ENCODE data around the gene HERC2.

The HERC2 gene

DNA sequence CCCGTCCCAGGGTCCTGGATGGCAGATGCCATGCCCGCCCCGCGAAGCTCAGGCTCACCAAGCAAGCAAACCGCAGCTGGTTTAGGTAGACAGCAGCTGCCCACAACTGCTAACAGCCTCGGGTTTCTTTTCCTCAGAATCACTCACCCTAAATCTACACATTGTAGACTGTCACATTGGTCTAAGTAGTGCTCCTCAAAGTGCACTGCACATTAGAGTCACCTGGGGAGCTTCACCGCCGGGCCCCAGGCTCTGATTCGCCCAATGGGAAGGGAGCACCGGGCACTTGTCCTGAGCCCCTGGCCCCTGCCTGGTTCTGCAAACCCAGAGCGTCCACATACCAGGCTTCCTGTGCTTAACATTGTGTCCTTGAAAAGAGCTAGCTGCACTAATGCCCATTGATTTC, 223.6 kb downstream of the HERC2 start:
- no peak for DNase-seq (ENCODE audit: low read depth in 4 of 4, low spot score in 1 of 4)

DNA sequence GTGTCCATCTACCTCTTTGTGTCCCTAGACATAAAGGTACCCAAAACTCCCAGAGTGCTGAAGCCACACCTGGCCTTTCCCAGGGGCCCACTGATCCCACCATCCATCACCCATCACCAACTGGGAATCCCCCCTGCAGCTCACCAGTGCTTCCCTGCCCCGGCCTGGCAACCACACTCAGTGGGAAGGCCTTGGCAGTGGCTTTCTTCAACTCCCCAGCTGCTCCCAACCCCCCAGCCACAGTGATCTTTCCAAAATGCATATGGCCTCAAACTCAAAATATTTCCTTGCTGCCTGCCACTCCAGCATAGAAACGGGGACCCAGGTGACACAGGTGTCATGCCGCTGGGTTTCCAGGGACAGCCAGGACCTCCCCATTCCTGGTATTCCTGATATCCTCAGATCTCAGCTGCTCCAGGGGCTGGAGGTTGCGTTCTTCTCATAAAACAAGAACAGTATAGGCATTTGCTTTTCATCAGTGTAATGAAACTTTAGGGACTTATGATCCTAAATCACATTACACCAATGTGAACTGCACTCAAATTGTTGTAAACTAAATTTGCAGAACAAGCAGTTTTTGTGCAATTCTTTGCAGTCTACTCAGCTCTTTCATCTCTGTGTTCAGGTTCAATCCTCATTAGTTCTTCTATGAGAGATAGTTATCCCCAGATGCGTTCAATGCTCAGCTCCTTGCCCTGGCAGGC, 224.2 kb downstream of the HERC2 start:
- DNase-seq (ENCODE audit: low read depth in 4 of 4, low spot score in 1 of 4): no peak

- DNase-seq (ENCODE audit: low read depth in 4 of 4, low spot score in 1 of 4): no peak
Observed at GRCh38 chr15:28096670-28097431, 225.1 kb downstream of the HERC2 start.

DNA sequence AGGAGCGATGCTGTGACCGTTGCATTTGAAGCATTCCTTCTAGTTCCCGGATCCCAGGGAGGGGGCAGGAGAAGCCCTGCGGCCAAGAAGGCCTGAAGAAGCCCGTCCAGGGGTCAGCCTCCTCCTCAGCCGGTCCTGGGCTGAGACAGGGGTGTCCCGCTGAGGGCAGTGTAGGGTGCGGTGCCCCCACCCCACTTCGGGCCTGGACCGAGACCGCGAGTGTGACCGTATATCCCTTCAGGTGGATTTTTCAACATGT, 225.6 kb downstream of the HERC2 start:
- no peak for DNase-seq (ENCODE audit: low read depth in 4 of 4, low spot score in 1 of 4)

DNA sequence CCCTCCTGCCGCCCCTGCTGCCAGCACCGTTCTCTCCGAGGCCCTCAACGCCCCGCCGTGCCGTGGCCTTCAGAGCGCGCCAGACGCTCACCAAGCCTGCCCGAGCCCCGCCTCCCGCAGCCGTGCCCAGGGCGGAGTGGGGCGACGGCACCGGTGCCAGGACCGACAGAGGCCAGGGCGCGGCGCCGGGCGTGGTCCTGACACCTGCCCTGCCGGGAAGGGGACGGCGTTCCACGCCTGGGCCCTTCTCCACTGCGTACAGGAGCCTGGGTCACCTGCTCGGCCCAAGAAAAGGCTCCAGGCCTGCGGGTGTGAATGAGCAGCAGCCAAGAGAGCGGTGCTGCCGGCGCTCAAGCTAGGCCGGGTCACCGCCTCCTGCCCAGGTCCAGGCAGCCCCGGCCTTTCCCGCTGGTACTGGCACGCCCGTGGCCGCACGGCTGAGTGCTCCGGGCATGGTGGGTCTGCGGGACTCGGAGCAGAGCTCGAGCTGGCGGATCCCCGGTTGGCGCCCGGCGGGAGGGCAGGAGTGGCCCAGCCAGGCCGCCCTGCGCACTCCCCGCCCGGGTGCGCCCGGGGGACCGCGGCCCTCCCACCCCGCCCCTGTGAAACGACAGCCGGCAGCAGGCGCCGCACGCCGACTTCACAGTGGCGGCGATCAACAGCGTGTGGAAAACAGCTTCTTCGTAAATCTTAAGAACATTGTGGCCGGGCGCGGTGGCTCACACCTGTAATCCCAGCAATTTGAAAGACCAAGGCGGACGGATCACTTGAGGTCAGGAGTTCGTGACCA, 227.1 kb downstream of the HERC2 start:
- no peak for DNase-seq (ENCODE audit: low read depth in 4 of 4, low spot score in 1 of 4)

DNA sequence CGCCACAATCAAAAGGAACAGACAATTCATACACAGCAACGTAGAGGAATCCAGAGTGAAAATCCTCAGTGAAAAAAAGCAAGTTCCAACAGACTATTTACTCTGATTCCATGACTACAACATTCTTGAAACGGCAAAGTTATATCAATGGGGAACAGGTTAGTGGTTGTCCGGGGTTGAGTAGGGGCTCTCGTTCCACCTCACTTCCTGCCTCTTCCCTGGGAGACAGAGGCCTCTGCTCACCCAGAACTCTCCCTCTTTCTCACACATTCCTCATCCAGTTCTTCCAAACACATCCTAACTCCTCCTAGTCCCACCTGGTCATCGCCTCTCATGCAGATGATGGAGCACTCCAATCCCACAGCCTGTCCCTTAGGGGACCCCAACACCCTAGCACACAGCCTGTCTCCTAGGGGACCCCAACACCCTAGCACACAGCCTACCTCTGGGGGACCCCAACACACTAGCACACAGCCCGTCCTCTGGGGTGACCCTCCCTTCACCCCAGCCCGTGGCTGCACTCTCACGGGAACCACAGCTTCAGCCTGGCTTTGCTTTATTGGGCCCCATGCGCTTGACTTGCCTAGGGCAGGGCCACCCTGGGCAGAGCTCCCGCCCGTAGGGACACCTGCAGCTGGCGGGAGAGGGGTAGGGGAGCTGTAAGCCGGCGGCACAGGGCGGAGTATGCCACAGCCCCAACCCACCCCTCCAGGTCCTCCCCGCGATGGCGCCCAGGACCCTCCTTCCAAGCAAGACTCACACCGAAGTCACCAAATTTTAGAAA, 228.0 kb downstream of the HERC2 start:
- no peak for DNase-seq (ENCODE audit: low read depth in 4 of 4, low spot score in 1 of 4)

DNA sequence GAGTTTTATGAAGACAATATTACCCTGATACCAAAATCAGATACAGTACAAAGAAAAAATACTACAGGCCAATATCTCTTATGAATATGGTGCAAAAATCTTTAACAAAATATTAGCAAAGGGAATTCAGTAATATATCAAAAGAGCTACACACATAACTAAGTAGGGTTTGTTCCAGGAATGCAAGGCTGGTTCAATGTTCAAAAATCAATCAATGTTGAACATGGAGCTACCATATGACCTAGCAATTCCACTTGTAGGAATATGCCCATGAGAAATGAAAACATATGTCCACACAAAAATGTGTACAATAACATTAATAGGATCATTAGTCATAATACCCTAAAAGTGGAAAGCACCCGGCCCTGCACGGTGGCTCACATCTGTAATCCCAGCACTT, 230.7 kb downstream of the HERC2 start:
- no peak for DNase-seq (ENCODE audit: low read depth in 4 of 4, low spot score in 1 of 4)

DNA sequence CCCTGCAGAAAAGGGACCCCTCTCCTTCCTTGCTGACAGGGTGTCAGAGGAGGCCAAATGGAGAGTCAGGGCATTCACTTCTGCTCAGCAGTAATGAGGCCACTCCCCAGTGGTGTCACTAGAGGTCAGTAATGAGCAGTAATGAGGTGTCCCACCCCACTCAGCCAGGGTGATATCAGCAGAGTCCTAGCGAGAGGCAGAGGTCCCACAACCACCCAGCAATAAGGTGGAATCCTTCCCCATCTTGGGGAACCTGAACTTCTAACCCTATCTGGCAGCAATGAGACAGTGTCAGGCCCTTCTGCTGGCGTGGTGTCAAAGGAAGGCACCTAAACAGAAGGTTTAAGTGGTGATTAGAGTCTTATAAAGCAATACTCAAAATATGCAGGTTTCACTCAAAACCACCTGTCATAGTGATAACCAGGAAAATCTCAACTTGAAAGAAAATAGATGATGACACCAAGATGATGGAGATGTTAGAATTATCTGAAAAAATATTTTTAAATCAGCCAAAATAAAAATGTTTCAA, 235.7 kb downstream of the HERC2 start:
- no peak for DNase-seq (ENCODE audit: low read depth in 4 of 4, low spot score in 1 of 4)

DNA sequence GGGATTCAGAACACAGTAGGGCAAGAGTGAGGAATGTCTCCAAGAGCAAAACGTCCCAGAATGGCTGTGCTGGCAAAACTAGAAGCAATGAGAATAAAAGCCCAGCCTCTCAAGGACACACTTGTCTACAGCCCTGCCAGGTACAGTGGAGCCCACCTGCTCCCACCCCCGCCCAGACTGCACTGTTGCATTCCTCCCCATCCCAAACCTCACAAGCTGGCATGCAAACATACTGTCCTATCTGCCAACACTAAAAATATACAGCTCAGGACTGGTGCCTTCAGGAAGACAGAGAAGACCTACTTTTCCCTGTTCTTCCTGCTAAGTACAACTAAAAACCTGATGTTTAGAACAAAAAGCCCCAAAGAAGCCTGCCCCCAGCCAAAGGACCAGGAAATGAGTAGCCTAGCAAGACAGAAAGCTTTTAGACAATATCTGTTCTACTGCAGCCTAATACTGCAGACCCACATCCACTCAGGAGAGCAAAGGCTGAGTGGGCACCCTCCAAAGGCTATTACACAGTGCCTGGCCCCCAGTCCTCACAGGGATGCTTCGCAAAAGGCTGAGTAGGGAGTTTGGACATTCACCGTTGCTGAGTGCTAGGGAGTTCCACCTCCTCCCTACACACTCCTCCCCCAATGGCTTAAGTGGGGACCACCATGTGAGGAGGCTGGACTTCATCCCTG, 236.3 kb downstream of the HERC2 start:
- DNase-seq (ENCODE audit: low read depth in 4 of 4, low spot score in 1 of 4): no peak

GRCh38 chr15:28084547-28084946, 237.4 kb downstream of the HERC2 start:
- DNase-seq (ENCODE audit: low read depth in 4 of 4, low spot score in 1 of 4): no peak

DNA sequence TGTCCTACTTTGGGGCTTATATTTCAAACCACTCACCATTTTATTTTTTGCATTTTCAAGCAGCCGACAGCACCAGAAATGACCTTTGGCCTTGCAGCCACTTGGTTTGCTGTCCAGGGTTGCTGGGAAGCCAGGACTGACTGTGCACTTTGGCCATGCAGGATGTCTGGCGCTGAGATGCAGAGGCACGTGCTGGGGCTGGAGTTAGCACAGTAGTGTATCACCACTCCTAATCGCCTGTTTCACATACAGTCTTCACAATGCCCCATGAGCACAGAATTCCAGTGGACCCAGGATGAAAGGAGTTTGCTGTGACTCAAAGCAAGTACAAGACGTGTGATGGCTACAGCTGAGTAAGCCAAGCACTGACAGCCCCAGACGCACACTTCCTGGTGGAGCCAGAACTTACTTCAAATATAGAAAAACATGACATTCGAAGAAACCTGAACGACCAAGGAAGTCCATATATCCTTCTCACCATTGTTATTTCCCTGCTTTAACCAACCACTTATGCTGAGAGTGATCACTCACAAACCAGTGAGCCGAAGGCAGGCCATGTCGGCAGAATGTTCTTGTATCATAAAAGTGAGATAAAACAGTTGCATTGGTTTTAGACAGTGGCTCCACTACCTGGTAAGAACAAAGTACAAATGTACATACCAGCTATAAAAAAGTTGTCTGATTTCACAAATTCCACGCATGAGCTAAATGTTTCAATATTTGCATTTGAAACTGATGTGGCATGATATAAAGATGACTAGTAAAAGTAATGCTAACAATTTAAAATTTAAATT, 238.9 kb downstream of the HERC2 start:
- DNase-seq (ENCODE audit: low read depth in 4 of 4, low spot score in 1 of 4): no peak

GRCh38 chr15:28081594-28081993, 240.4 kb downstream of the HERC2 start:
- DNase-seq (ENCODE audit: low read depth in 4 of 4, low spot score in 1 of 4): no peak

DNA sequence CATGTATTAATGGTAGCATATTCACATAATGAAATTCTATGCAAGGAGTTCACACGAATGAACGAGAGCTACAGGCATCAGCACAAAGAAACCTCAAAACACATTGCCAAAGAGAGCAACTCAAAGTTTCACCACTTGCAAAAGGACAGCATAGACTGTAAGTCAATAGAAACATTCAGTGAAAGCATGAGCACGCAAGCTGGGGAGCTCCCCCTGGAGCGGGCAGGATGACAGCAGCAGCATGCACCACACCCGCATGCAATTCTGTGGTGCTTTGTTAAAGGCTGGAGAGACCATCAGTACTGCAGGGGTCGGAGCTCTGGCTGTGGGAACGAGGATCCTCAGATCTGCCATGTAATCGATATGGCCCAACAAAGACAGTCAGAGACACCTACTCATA, 241.6 kb downstream of the HERC2 start:
- DNase-seq (ENCODE audit: low read depth in 4 of 4, low spot score in 1 of 4): no peak

DNA sequence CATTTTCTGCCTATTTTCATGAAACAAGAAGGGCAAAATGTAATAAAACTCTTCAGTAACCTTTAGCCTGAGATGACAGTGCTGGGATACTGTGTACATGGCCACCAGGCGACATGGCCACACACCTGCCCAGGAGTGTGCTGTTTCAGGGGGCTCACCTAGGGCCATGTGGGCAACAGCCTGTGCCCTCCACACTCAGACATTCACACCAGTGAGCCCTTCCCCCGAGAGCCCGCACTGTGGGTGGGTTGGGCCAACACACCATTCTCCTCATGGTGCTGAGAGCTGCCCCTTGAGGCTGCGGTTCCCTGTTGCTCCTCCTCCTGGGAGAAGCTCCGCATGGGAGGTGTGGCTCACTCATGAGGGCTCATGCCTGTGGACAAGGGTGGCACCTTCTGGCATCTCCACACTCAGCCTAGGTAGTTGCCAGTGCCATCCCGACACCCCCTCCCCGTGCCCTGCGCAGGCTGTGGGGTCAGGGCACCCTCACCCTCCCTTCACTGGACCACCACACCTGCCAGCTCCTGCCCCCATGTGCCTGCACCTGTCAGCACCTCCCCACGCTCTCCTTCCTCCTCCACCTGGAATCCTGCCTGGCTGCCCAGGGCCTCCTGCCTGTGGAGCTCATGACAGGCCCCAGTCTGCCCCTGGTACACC, 242.5 kb downstream of the HERC2 start:
- no peak for DNase-seq (ENCODE audit: low read depth in 4 of 4, low spot score in 1 of 4)

DNA sequence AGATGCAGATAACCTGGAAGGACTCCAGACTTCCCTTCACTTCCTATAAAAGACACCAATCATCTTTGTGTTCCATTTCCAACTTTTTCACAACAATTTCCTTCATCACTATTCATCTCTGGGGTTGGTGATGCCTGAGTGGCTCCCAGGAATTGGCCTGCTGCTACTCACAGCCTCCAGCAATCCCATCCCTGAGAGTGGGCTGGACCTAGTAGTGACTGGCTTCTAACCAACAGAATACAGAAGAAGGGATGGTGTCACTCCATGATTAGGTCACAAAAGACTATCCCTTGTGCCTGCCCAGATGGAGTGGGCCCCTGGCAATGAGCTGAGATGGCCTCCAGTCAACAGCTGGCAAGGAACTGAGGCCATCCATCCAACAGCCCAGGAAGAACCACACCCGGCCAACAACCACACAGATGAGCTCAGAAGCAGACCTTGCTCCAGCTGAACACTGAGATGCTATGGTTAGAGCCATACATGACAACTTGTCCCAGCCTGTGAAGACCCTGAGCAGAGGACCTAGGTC, 243.7 kb downstream of the HERC2 start:
- DNase-seq (ENCODE audit: low read depth in 4 of 4, low spot score in 1 of 4): no peak

DNA sequence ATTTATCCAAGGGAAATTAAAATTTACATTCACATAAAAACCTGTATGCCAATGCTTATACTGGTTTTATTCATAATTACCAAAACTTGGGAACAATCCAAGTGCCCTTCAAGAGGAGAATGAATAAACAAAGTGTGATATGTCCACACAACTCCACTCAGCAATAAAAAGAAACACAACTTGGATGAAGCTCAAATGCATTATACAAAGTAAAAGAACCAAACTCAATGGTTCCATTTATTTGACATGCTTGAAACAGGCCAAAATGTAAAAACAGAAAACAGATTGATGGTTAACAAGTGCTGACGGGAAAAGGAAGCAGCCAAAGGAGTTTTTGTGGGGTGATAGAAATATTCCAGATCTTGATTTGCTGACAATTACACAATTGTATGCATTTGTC, 246.4 kb downstream of the HERC2 start:
- no peak for DNase-seq (ENCODE audit: low read depth in 4 of 4, low spot score in 1 of 4)

GRCh38 chr15:28068930-28069329, 253.0 kb downstream of the HERC2 start:
- no peak for DNase-seq (ENCODE audit: low read depth in 4 of 4, low spot score in 1 of 4)

GRCh38 chr15:28066231-28066630, 255.7 kb downstream of the HERC2 start:
- no peak for DNase-seq (ENCODE audit: low read depth in 4 of 4, low spot score in 1 of 4)

All from stimulated activated CD4-positive, alpha-beta T cell treated with anti-CD3 and anti-CD28 coated beads, Interleukin-1b, Interleukin-23, amount 100 ng/mL, for 24 hours (primary cell).